Lower leg skin (tissue), 3 donors: ENCODE results near the gene CHGA.

Experiments used
- POLR2A ChIP-seq, 2 donors: fragments of 450-650 bp; IDR thresholded peaks; one replicate each; pipeline ENCODE4 v1.6.1; 2016 to 2017; ENCODE audit warnings: antibody characterized with exemption in 2 of 2, mild to moderate bottlenecking in 1 of 2, moderate library complexity in 1 of 2
- TF ChIP-seq, protein P1 (sequence below), 3 donors: fragments of 450-650 bp; IDR thresholded peaks; one replicate each; pipeline ENCODE4 v1.5.1; 2016; ENCODE audit warnings: antibody characterized with exemption in 3 of 3, mild to moderate bottlenecking in 3 of 3, moderate library complexity in 2 of 3

DNA sequence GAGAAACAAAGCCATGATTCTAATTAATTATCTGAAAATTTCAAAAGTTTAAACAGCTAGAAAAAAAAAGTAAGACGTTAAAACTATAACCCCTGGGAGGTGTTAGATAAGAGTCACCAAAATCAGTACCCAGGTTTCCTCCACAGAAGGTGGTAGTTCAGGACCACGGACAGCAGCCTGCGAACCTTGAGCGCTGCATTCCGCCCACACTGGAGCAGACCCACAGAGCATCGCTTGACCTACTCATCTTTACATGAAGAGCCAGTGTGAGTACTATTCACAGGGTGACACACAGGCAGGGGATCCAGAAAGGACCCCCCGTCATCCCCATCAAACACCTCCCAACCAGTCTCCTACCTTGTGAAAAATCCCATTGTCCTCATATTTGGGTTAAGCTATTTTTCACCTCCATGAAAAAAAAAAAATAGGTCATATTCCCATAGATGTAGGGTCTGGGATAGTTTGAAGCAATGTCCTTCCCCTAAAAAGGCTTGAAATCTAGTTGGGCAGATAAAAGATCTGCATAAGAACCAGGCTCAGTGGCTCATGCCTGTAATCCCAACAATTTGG lies 8.8 kb upstream of the CHGA start:
- TF ChIP-seq, protein P1, sequence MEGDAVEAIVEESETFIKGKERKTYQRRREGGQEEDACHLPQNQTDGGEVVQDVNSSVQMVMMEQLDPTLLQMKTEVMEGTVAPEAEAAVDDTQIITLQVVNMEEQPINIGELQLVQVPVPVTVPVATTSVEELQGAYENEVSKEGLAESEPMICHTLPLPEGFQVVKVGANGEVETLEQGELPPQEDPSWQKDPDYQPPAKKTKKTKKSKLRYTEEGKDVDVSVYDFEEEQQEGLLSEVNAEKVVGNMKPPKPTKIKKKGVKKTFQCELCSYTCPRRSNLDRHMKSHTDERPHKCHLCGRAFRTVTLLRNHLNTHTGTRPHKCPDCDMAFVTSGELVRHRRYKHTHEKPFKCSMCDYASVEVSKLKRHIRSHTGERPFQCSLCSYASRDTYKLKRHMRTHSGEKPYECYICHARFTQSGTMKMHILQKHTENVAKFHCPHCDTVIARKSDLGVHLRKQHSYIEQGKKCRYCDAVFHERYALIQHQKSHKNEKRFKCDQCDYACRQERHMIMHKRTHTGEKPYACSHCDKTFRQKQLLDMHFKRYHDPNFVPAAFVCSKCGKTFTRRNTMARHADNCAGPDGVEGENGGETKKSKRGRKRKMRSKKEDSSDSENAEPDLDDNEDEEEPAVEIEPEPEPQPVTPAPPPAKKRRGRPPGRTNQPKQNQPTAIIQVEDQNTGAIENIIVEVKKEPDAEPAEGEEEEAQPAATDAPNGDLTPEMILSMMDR (IDR thresholded peaks at IDR 0.05): no peak
- TF ChIP-seq POLR2A (IDR thresholded peaks at IDR 0.05): no peak
